NB4 (cell line): ENCODE data around the gene RAVER2.

Experiments used
- DNase-seq: peaks from one replicate; pipeline ENCODE4 v3.0.0; 2010; ENCODE audit warnings: low read depth
- H3K4me3 ChIP-seq: one replicate; pipeline ENCODE4 v1.5.1; 2011; ENCODE audit warnings: mild to moderate bottlenecking, low read depth, low read length, moderate library complexity
- CTCF ChIP-seq: IDR thresholded peaks from one replicate; pipeline ENCODE4 v1.5.1; 2012; ENCODE audit warnings: low read depth, low read length
- MAX ChIP-seq: IDR thresholded peaks from 2 replicates; pipeline ENCODE4 v1.6.1; 2011; ENCODE audit warnings: low read depth, low read length
- MYC ChIP-seq: IDR thresholded peaks from 2 replicates; pipeline ENCODE4 v1.6.1; 2011; ENCODE audit warnings: low read depth, low read length
- POLR2A ChIP-seq: IDR thresholded peaks from 2 replicates; pipeline ENCODE4 v1.6.1; 2011; ENCODE audit warnings: mild to moderate bottlenecking; ENCODE audit not compliant: insufficient read length; ENCODE audit errors: extremely low read depth

RAVER2 gene

GRCh38 chr1:64867266-64867665 lies 122.4 kb downstream of the RAVER2 start:
- TF ChIP-seq CTCF (no peak), POLR2A (no peak), MYC (no peak), MAX (no peak)
- DNase-seq: no peak
- H3K4me3 ChIP-seq: no peak overlapping the region

GRCh38 chr1:64871256-64871655 lies 126.4 kb downstream of the RAVER2 start:
- no peak for DNase-seq
- H3K4me3 ChIP-seq: no peak overlapping the region
- no peak for TF ChIP-seq CTCF

- TF ChIP-seq MYC (no peak), CTCF (no peak), MAX (no peak), POLR2A (no peak)
- no peak for DNase-seq
- H3K4me3 ChIP-seq: no peak overlapping the region
These were observed 127.2 kb downstream of the RAVER2 start for GRCh38 chr1:64872067-64872466.

GRCh38 chr1:64873576-64873975 lies 128.7 kb downstream of the RAVER2 start:
- TF ChIP-seq MAX (no peak), MYC (no peak), CTCF (no peak), POLR2A (no peak)
- DNase-seq: no peak
- no peak overlapping the region for H3K4me3 ChIP-seq

GRCh38 chr1:64874666-64875065 lies 129.8 kb downstream of the RAVER2 start:
- DNase-seq: no peak
- no peak overlapping the region for H3K4me3 ChIP-seq
- TF ChIP-seq CTCF (no peak), MYC (no peak), POLR2A (no peak), MAX (no peak)

GRCh38 chr1:64875101-64875500 lies 130.2 kb downstream of the RAVER2 start:
- no peak for DNase-seq
- TF ChIP-seq MYC: no peak
- TF ChIP-seq MAX: no peak
- no peak for TF ChIP-seq POLR2A
- no peak for TF ChIP-seq CTCF

More at GRCh38 chr1:64875101-64875500, 130.2 kb downstream of the RAVER2 start:
- H3K4me3 ChIP-seq: no peak overlapping the region
